Activated CD8-positive, alpha-beta memory T cell treated with anti-CD3 and anti-CD28 coated beads, Interleukin-2, amount 50 U/mL, for 1 hour (primary cell): ENCODE measurements around the gene IGLL1.
"Not testable (repeated sequence)": the region's sequence is repeated elsewhere in the genome, so short reads cannot be mapped to it uniquely, and the experiment has no call there.

Source experiments
- DNase-seq: peaks from one replicate; pipeline ENCODE4 v3.0.0-alpha.2; 2020; ENCODE audit errors: extremely low read depth

The IGLL1 gene

DNA sequence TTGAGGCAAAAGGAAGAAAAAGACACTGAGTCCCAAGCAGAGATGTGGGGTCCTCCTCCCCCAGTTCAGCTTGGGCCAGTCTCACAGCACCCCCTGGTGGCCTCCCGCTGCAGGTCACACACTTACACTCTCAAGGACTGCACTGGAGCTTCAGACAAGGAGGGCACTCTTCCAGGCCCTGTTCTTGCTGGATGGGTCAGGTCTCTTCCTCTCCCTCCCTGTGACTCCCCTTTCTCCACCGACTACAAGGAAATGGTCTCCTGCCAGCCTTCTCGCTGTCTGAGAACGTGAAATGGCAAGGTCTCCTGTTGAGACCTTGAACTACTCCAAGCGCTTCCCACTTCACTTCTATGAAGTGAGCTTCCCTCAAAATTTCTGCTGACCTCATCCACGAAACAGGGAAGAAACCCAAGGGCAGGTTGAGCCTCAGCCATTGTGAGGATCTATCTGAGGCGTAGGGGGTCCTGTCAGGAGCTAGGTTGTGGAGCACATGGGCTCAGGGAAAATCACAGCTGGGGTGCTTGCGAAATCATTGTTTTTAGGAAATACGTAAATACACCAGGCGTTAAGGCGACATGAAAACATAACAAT, 11.2 kb upstream of the IGLL1 start:
- DNase-seq: no peak

DNA sequence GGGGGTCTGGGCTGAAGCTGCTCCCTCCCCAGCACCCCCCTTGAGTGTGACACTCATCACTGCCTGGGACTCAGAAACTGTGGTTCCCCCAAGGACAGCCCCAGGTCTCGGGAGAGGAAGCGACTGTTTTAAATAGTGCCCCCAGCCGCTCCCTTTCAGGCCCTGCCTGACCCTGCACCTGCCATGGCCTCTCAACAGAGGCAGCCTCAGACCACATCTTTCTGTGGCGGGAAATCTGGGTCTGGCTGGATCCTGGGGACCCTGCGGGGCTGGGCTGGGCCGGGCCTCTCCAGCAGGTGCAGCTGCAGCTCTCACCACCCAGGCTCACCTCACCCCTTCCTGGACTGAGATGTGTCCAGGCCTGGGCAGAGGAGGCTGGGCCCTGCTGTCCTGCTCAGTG, 3.7 kb upstream of the IGLL1 start:
- DNase-seq: no peak

DNA sequence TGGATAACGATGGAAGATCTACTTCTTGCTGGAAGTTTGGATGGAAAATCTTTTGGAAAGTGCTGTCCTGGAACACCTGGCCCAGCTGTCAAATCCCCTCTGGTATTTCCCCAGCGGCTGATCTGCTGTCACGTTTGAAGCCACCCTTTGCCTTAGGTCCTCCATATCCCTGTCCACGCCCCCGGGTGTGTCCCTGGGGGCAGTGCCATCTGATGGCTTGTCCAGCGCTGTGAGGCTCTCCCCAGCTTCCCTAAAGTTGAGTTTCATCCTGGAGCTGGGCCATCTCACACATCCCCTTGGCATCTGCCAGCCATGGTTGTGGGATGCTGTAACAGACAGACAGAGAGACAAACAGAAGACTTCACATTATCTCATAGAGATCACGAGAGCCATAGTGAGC, 3.1 kb upstream of the IGLL1 start:
- no peak for DNase-seq

DNA sequence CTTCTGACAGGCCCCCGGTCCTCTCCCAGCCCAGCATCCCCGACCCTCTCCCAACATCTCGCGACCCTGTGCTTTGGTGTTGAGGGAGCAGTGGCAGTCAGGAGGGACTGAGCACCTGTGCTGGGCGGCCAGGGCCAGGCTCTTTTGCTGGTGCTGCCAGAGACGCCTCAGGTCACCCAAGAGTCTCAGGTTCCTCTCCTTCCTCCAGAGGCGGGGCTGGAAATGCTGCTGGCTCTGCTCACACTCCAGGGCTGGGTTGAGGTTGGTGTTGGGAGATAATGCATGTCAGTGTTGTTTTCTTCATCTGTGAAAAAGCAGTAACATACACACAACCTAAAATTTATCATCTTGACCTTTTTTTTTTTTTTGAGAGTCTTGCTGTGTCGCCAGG, 1.2 kb upstream of the IGLL1 start:
- DNase-seq: no peak

DNA sequence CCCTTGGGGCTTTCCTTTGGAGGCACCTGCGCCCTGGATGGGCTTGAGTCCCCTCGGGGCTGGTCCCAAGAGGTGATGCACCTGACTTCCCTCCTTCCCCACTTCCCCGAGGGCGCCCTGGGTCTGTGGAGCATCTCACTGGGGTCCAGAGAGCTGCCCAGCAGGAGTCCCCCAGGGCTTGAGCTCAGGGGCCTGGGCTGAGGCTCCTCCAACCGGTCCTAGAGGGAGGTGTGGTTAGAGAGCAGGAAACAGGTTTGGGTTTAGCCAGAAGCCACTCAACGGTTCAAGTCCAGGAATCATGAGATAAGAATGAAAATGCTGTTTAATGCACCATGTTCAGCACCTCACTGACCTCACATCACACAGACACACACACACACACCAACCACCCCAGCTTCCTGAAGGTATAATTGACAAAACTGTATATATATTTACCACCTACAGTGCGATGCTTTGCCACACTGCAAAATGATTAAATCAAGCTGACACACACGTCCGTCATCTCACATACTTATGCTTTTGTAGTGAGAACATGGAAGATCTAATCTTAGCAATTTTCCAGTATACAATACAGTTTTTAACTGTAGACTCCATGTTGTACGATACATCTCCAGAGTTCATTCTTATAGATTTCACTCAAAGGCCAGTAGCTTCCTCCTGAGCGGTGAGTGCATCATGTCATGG, 628 bp upstream of the IGLL1 start:
- DNase-seq: no peak

DNA sequence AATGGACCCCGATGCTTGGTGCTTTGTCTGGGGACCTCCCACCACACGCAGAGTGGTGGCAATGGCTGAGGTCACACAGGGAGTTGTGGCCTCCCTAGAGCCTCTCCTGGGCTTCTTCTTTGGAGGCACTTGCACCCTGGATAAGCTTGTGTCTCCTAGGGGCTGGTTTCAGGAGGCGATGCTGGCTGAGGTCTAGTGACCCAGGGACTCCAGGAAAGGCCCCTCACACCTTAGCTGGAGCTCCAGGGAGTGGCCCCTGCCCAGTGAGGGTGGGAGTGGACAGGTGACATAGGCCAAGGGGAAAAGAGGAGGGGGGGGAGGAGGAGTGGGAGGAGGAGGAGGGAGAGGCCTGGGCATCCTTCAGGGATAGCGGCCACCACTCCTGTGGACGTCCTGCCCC, 810 bp downstream of the IGLL1 start:
- DNase-seq: no peak

DNA sequence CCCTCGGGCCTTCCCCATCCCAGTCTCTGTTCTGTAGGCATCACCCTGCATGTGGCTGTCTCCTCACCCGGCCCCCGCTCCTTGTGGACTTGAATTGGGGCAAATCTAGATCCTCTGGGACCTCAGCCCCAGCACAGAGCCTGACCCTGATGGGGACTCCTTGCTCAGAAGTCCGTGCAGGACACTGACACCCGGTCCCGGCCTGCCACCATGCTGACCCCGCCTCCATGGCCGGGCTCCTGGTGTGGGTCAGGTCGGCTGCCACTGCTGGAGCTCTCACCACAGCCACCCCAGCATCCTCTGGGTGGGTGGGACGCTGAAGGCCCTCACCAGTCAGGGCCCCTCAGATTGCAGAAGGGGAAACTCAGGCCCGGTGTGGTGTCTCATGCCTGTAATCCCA, 1.8 kb downstream of the IGLL1 start:
- DNase-seq: no peak

DNA sequence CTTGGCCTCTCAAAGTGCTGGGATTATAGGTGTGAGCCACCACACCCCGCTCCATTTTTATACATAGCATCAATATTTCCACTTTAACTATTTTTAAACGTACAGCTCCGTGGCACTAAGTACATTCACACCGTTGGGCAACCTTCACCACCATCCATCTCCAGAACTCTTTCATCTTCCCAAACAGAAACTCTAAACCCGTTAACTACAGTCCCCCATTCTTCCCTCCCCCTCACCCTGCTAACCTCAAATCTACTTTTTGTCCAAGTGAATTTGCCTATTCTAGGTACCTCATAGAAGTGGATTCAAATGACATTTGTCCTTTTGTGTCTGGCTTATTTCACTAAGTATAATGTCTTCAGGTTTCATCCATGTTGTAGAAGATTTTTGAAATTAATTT, 3.4 kb downstream of the IGLL1 start:
- DNase-seq: no peak

DNA sequence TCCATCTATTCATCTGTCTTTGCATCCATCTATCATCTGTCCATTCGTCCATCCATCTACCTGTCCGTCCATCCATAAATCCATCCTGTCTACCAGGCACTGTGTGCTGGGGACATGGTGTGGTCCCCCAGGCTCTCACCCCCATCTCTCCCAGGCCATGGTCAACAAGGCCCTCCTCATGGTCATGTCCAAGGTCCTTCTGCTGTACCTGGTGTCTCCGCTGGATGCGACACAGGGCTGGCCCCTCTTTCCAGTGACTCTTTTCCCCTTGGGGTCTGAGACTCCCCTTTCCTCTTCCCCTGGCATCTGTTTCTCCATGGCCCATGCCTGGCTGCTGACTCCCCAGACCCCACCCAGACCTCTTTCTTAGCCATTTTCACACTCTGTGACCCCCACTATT, 4.5 kb downstream of the IGLL1 start:
- DNase-seq: no peak

DNA sequence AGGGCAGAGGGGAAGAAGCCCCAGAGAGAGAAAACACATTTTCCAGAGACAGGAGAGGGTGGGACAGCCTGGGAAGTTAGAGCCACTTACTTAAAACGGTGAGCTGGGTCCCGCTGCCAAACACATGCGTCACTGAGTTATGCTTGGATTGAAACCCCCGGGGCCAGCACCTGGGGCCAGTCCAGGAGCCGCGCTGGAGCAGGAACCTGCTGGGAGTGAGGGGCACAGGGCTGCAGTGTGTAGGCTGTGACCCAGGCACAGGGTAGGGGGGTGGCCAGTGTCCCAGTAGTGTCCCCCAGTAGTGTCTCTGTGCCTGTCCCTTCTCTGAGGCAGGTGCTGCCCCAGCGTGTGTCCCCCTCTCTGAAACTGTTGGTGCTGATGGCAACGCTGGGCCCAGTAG, 5.2 kb downstream of the IGLL1 start:
- DNase-seq: no peak

DNA sequence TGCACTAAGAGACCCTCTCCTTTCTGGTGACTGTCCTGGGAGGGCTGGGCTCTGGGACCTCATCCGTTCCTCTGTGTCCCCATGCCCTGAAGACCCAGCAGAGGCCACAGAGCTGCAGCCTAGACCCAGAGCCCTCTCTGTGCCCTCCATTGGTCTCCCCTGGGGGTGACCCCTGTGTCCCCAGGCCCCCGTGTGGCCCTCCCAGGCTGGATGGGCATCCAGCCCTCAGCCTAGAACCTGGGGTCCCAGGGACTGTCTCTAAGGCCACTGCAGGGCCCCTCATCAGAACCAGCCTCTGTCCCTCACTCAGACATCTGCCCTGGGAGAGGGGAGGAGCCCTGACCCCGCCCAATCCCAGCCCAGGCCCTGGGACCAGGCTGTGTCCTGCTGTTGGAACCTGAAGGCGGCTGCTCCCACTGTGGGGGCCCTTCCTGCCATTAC, 5.7 kb downstream of the IGLL1 start:
- DNase-seq: no peak

DNA sequence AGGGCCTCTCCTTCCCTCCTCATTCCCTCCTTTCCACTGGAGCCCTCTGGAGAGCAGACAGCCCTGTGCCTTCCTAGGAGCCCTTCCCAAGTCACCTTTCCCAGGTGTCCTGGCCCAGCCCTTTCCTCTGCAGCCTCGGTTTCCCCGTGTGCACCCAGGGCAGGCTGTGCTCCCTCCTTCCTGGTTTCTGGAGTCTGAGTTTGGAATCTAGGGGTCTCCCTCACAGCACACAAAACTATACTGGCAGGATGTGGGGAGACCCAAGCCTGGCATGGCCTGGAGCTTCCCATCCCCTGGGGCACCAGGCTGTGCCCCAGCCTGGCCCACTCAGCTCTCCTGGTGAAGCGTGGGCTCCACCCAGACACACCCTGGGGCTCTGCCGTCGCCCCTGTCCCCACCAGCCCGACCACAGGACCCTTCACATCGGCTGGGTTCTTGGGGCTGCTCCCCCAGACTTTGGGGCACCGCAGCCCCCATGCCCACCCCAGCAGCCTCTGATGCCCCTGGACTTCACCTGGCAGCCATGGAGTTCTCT, 6.3 kb downstream of the IGLL1 start:
- DNase-seq: not testable (repeated sequence)

DNA sequence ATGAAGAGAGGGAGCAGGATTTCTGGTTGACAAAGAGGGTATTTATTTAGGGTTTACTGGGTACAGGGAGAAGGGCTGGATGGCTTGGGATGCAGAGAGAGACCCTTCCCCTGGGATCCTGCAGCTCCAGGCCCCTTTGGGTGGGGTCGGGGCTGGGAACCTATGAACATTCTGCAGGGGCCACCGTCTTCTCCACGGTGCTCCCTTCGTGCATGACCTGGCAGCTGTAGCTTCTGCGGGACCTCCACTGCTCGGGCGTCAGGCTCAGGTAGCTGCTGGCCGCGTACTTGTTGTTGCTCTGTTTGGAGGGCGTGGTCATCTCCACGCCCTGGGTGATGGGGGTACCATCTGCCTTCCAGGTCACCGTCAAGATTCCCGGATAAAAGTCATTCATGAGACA, 7.0 kb downstream of the IGLL1 start:
- DNase-seq: not testable (repeated sequence)

DNA sequence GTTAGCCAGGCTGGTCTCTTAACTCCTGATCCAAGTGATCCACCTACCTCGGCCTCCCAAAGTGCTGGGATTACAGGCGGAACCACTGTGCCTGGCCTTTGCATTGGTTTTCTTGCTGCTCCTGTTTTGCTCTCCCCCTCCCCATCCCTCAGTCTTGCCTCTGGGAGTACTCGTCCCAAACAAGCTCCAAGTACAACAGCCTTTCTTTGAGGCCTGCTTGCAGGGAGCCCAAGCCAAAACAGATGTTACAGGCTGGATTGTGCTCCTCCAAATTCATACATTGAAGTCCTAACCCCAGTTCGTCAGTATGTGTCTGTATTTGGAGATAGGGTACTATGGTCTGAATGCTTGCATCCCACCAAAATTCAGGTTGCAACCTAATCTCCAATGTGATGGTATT, 8.6 kb downstream of the IGLL1 start:
- no peak for DNase-seq

DNA sequence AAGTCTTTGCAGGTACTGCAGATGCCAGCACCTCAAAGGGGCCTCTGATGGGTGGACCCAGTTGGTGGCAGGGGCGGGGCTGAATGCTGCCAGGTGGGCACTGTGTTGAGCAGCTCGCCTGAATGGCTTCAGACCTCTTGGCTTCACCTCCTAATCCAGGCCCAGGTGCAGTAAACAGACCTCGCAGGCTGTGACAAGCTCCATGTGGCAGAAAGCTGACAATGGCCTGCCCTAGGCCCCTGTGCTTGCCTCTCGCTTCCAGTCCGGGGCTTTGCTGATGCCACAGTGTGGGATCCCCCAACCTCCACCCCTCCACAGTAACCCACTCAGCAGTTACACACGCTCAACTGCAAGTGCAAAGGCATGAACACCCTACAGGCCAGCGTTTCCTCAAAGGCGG, 9.4 kb downstream of the IGLL1 start:
- DNase-seq: no peak

DNA sequence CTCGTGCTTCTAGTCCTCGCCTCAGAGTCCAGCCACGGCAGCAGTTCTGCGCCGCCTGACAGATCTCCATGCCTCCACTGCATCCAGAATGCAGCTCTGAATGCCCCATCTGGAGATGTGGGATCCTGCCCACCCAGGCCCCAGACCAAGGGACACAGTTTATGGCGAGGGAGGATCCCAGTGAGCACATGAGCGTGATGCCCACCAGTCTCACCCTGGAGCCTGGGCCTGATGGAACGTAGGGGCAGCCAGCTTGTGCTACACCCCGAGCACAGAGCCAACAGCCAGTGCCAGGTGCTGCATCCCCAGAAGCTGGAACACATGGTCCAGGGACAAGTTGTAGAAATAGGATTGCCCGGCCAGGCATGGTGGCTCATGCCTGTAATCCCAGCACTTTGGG, 10.4 kb downstream of the IGLL1 start:
- no peak for DNase-seq

DNA sequence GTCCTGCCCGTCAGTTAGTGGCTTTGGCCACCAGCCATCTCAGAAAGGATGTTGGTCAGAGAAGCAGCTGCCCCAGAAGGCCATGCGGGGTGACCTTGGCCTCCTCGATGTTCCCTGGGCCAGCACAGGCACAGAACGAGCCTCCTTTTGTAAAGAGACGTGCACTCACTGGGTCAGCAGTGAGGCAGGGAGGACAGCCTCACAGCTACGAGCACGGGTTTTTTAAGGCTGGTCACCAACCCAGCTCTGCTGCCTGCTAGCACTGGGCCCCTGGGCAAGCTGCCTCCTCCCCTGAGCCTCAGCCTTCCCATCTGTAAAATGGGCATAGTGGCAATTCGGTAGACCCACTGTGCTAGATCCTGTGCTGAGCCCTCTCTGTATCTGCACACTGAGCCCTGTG, 10.8 kb downstream of the IGLL1 start:
- DNase-seq: no peak

DNA sequence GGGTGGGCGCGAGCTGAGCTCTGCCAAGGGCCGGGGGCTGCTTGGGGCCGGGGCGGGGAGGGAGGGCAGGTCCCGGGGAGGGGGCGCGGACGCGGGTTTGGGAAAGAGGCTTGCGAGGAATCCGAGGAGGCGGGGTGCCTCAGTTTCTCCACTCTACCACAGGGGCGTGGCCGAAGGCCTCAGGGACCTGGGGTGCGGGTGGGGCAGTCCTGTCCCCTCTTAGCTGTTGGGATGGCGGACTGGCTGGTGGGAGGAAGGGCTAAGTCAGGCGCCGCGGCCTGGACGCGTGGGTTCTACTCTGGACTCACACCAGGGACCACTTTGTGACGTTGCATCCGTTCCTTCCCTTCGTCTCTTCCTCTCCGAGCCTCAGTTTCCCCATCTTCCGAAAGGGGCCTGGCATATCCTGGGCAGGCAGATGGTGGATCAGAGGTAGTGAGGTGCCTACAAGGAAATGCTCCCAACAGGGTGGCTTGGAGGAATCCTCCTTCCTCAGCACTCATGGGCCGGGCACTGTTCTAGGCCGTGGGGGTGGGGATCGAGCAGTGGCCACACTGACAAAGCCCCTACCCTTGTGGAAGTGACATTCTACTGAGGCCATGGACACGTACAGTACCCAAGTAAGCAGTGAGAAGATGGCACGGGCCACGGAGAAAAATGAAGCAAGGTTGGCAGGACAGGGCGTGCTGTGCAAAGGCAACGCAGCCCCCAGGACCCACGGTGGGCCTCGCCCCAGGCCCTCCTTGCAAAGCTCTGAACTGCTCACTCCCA, 13.2 kb downstream of the IGLL1 start:
- DNase-seq: no peak

DNA sequence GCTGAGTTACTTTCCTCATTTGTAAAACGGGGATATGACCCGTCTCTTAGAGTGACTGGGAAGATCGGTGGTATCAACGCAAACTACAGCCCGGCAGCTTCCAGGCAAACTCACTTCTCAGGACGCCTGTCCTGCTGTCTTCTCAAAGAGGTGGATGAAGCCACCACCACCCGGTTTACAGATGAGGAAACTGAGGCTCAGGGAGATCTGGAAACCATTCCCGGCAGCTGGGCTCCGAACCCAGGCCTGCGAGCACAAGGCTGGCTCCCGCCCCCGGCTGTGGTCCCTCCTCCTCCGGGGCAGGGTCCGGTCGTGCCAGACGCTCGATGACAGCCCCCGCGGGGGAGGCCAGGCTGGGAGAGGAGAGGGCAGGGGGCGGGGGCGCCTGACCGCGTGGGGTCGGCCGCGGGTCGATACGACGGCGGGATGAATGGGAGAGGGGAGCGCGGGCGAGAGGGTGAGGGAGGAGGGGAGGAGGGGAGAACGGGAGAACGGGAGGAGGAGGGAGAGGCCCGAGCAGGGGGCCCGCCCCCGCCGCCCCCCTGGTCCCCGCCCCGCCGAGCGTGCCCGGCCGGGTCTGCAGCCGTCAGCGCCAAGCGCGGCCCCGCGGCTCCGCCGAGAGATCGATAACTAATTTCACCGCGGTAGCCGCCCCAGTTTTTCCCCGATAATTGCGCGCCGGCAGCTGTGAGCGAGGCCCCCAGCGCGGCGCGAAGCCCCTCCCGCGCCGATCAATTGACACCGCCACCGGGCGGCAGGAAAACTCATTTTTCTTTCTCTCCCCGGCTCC, 14.0 kb downstream of the IGLL1 start:
- DNase-seq: no peak

DNA sequence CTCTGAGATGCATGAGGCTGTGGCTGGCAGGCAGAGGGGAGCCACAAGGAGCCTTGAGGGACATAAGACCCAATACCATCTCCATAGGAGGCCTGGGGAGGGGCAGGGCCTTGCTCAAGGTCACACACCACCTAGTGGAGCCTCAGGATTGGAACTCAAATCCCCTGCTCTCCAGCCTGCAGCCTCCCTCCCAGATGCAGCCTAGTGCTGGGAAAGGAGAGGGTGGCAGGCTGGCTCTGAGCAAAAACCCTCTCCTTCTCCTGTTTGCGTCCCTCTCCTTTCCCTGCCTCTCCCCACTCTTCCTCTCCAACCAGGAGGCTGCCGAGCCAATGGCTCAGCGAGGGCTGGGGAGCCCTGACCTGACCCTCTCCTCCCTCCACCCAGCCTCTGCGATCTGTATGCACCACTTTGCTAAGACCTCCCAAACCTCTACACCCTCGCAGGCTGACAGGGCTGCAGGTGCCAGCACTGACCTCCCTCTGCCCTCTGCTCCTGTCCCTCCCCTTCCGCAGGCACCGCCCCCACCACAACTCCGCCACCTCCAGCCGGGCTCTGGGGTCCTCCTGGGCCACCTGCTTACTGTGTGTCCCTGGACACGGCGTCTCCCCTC, 14.7 kb downstream of the IGLL1 start:
- no peak for DNase-seq

DNA sequence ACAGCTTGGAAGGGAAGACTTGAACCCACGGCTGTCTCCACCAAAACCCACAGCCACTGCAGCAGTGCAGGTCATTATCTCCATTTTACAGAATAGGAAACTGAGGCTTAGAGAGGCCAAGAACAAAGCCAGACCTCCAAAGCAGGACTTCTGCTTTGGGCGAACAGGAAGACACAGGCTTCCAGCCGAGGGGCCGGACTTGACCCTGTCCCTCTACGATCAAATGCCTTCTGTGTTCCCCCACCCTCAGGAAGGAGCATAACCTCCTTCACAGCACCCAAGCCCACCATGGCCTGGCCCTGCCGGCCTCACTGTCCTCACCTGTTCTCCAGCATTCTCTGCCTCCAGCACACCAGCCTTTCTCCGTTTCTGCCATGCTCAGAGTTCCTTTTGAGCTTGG, 15.8 kb downstream of the IGLL1 start:
- no peak for DNase-seq

DNA sequence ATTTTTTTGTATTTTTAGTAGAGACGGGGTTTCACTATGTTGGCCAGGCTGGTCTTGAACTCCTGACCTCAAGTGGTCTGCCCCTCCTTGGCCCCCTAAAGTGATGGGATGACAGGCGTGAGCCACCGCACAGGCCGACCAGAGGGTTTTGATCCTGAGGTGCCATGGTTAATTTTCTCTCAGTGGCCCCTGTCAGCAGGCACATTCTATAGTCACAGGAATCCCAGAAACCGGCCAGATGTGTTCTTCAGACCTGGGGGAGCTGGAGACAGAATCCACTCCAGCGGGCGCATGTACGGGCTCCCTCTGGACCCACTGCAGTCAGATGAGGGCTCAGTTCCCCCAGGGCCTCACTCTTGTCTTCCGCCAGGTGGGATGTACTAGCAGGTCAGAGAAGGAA, 17.0 kb downstream of the IGLL1 start:
- DNase-seq: no peak
